ENCODE data around the gene GAK.

Gene GAK

GRCh38 chr4:885353-885752, 46.8 kb downstream of the GAK start:
- DNase-seq, result no peak

DNA sequence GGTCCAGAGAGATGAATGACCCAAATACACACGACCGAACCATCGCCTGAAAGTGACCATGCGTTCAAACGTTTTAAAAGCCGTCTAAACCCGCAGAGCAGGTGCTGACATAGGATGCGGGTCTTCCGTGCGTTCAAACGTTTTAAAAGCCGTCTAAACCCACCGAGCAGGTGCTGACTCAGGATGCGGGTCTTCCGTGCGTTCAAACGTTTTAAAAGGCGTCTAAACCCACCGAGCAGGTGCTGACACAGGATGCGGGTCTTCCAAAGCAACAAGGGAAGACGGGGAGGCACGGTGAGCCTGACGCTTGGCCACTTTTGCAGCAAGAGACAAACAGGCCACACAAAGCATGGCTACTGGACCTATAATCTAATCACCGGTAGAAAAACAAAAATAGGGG, 47.2 kb downstream of the GAK start:
- no peak for DNase-seq

- DNase-seq, result no peak
Measured at GRCh38 chr4:884259-884658, 47.9 kb downstream of the GAK start.

- DNase-seq, result no peak
Measured at GRCh38 chr4:883377-884095, 48.6 kb downstream of the GAK start.

DNA sequence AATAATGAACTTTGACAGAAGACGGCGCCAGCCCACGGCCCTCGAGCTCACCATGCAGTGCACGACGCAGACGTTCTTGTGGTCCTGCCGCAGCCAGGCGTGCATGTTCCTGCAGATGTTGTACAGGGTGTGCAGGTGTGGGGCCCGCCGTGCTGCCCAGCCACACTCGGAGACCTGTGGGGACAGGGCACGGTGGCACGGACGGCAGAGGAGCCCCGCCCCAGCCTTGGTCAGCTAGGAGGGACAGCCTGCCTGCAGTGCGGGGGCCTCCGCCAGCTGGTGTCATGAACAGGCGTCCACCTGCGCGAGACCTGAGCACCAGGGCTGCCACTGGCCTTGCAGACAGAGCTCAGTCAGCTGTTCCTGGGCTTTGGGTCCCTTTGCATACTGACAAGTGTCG, 49.5 kb downstream of the GAK start:
- no peak for DNase-seq

DNA sequence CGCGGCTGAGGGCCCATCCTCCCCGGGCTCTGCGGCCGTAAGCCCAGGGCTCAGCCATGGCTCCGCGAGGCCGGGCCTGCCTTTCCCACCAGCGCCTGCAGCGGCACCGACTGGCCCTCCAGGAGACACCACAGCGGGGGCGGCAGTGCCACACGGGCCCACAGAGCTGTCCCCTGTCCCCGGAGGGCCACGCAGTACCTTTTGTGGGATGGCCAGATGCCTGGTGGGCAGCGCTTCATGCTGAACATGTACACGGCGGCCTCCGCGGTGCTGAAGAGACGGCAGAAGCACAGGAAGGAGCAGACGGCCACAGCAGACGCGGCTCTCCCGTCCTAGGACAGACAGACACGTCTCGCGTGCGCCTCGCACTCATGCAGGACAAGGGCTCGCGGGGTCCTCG, 50.4 kb downstream of the GAK start:
- no peak for DNase-seq

- DNase-seq, result no peak
Measured at GRCh38 chr4:880684-881405, 51.3 kb downstream of the GAK start.

DNA sequence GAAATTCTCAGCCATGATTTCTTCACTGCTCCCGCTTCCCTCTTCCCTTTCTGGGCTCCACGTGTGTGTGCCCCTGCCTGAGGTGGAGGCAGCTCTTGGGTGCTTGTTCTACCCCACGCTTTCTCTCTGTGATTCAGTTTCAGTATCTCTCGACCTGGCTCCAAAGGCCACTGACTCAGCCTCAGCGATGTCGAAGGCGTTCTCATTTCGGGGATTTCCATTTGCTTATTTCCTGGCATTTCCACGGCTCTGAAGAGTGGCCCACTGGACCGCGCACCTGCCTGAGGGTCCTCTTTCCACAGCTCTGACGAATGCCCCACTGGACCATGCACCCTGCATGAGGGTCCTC, 52.4 kb downstream of the GAK start:
- no peak for DNase-seq

DNA sequence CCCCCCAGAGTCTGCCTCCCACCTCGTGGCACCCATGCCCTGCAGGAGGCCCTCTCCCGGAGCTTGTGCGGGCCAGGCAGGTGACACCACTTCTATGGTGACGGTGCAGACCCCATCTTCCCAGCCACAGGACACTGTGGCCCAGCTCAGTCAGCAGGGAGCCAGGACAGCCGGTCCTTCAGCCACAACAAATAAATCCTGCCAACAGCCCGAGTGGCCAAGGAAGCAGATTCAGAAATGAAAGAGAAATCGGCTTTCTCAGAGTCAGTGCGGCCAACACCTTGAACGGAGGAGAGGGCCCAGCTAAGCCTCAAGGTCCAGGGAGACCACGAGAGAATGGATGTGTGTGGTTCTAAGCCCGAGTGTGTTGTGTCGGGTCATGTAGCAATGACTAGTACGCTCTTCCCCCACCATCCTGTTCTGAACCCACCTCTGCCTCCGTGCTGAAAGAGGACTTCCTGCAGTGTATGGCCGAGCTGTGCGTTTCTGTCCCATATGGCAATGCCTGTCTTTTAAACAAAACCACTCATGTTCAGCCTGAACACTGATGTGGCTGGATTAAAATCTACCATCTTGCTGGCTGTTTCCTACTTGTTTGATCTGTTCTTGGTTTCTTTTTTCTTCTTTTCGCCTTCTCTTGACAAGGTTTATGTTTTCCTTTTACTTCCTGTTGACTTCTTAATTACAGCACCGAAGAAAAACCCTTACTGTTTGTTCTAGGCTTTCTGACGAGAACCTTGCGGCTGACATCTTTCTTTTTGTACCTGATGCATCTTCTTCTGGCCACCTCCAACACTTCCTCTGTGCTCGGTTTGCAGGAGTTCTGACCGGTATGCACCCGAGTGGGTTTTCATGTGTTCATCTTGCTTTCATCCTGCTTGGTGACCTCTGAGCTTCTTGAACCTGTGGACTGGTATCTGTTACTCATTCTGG, 53.1 kb downstream of the GAK start:
- no peak for DNase-seq

GRCh38 chr4:877502-877901, 54.6 kb downstream of the GAK start:
- DNase-seq, result no peak

DNA sequence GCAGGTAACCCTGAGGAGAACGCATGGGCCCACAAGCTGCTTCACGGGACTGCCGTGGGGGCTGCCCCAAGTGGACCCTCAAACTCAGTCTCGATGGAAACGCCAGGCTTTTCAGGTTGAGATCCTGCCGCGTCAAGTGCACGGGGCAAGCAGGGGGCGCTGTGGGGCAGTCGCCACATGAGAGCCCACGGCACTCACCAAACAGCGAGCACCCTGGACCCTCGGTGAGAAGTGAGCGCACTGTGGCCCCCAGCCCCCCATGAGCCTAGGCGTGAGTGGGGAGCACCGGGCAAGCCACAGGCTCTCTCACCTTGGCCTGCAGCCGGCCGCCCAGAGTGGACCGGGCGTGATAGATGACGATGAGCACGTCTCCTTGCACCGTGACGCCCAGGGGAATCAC, 55.3 kb downstream of the GAK start:
- DNase-seq, result no peak

GRCh38 chr4:875818-876423, 56.2 kb downstream of the GAK start:
- DNase-seq, result no peak

GRCh38 chr4:874971-875817, 56.9 kb downstream of the GAK start:
- DNase-seq, result no peak

DNA sequence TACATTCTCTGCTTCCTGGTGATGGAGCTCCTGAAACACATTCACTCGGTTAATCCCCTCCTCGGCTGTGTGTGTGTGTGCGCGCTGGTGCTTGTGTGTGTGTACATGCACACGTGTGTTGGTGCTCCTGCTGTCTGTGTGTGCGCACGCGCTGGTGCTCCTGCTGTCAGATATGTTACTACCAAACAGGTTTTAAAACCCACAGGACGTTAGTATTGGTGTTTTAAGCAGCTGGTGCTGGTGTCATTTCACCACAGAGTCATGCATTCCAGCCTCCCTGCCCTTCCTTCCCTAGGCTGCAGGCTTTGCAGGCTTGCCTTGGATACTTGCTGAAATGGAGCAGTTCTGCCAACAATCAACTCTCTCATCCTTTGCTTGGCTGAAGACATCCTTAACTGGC, 58.1 kb downstream of the GAK start:
- no peak for DNase-seq

DNA sequence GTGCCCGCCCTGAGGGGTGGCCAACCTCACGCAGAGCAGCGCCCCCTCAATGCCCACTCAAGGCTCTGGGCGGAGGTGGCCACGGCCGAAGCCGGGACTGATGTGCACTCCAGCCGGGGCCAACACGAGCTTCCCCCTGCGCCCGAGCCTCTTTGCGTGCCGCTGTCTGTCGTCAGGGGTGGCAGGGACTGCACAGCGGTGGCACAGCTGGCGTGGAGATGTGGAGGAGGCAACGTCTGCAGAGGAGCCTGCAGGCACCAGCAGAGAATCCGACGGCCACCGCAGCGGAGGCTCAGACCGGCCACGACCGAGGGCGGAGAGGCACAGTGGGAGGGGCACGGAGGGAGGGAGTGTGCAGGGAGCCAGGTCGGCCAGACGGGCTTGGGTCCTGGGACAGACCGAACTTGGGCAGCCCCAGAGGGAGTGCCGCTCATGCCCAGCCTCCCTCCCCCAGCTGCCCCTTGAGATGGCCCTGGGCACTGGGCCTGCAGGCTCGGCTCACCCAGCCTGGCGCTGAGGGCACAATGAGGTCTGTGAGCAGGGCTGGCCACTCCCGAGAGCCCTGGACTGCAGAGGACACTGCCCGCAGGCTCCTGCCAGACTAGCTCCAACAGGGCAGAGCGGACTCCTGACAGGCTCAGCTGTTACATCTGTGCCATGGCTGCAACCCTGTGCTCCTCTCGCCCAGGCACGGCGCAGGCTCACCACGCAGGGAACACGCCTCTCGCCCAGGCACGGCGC, 59.7 kb downstream of the GAK start:
- no peak for DNase-seq

DNA sequence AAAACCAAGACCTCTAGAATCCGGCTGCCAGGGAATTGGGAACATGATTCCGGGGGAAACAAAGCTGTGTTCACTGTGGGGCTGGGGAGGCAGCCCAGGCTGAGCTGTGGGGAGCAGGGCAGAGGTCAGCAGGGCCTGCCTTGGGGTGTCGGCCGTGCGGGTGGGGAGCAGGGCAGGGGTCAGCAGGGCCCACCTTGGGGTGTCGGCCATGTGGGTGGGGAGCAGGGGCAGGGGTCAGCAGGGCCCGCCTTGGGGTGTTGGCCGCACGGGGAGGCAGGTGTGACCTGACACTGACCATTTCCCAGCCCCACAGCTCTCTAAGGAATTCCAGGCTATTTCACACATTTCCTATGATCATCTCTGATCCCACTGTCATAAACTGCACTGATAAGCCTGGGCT, 60.6 kb downstream of the GAK start:
- DNase-seq, result no peak

- no peak for DNase-seq
Measured at GRCh38 chr4:870951-871350, 61.2 kb downstream of the GAK start.

DNA sequence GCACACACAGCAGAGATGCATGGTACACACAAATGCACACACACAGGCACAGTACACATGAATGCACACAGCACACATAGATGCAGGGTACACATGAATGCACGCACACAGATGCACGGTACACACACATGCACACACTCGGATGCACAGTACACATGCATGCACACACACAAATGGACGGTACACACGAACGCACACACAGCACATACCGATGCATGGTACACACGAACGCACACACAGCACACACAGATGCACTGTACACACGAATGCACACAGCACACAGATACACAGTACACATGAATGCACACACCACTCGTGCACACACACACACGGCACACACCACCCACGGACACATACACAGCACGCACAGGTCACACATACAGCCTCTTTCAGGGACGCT, 62.3 kb downstream of the GAK start:
- no peak for DNase-seq

- no peak for DNase-seq
Measured at GRCh38 chr4:868421-868820, 63.7 kb downstream of the GAK start.

- DNase-seq, result no peak
Measured at GRCh38 chr4:867526-868250, 64.4 kb downstream of the GAK start.
